ENCODE data around the gene METTL6.
"Not testable (repeated sequence)": the region's sequence is repeated elsewhere in the genome, so short reads cannot be mapped to it uniquely, and the experiment has no call there.

Gene METTL6

GRCh38 chr3:15450438-15451215 lies 23.3 kb upstream of the METTL6 start:
- DNase-seq (ENCODE audit: low read depth): no peak

DNA sequence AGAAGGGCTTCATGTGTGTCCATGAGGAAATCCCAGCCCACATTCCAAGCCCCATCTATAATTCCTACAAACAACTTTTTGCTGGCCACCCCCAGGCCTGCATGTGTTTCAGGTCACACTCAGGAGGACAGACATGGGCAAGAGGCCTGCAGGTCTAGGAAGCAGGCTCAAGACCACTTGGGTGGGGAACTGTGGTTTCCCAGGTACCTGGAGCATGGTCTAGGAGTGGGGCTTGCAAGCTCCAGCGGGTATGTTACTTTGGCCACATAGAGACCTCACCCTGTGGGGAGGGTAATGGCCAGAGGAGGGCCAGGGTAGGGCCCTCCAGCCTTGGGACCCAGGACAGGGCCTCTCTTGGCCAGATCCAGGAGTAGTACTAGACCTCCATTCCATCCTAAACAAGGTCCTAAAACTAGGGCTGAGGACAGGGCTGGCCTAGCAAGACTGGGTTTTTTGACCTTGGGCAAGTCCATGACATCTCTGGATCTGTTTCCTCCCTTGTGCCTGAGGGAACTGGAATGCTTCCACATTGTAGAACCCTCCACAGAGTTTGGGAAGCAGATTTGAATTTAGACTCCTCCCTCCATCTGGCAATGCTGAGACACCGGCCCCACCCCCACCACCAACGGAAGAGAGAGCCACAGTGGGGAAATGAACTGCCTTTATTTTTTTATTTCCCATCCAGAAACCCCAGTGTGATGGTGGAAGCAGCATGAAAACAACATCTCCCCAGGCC lies 22.3 kb upstream of the METTL6 start:
- no peak for DNase-seq (ENCODE audit: low read depth)

DNA sequence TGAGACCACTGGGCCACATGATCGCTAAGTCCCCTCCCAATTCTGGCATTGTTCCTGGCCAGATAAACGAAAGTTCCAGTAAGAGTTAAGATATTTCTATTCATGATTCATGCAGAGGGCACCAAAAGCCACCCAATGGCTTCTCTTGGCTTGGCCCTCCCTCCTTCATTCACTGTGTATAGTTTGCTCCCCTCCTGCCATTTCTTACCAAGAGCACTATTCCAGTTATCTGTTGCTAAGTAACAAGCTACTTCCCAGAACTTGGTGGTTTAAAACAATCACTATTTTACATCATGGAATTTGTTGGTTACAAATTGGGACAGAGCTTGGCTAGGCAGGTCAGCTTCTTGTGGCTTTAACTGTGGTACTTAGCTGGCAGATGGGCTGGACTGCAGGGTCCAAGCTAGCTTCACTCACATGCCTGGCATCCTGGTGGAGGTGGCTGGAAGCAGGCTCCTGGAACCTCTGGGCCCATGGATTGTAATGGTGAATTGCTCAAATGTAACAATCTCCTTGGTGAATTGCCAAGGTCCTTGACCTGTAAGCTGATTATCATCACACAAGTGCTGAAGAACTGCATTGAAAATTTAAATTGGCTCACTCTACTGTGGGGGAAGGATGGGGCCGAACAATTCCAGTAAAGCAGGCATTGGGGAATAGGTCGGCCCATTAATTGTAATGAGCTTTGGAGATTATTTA lies 16.6 kb upstream of the METTL6 start:
- no peak for DNase-seq (ENCODE audit: low read depth)

DNA sequence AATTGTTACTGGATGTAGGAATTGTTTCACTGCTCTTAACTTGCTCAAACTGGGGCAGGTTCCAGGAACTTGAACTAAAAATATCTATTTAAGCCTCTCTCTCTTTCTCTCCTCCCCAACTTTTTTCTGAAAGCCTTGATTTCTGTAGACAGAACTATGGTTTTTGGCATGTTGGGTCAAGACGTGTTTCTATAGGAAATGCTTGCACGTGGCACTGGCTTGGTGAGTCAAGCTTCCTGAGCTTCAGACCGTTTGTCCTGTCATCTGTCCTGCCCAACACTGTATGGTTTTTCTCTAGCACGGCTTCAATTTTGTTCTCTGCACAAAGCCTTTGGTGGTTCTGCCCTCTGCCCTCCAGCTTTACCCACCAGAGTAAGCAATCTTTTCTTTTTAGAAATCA lies 13.5 kb upstream of the METTL6 start:
- no peak for DNase-seq (ENCODE audit: low read depth)

GRCh38 chr3:15439476-15439875 lies 12.1 kb upstream of the METTL6 start:
- DNase-seq (ENCODE audit: low read depth): no peak

DNA sequence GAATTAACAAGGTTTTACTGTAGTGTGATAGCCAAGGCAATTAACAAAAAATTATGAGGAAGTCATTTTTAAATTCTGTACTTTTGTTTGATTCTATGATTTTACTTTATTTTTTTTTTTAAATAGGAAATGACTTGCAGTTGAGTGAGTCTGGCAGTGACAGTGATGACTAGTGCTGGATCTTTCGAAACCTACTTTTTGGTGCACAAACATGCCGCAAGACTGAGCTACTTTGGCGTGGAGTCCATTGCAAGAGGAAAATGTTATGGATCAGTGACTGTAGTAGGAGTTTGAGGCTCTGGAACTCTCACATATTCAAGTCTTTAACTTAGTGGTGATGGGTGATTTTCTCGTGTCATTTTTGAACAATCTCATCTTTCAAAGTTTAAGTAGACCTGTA lies 11.6 kb upstream of the METTL6 start:
- DNase-seq (ENCODE audit: low read depth): no peak

DNA sequence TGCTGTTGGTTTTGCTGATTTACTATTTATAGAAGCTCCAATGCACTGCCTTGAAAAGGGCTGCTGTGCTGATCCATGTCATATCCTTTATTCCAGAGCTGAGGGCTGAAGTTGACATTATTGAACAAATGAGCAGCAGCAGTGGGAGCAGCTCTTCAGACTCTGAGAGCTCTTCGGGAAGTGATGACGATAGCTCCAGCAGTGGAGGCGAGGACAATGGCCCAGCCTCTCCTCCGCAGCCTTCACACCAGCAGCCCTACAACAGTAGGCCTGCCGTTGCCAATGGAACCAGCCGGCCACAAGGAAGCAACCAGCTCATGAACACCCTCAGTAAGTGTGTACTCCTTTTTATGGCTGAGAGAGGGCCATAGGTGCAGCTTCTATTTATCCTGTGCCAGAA lies 8.9 kb upstream of the METTL6 start:
- DNase-seq (ENCODE audit: low read depth): no peak

DNA sequence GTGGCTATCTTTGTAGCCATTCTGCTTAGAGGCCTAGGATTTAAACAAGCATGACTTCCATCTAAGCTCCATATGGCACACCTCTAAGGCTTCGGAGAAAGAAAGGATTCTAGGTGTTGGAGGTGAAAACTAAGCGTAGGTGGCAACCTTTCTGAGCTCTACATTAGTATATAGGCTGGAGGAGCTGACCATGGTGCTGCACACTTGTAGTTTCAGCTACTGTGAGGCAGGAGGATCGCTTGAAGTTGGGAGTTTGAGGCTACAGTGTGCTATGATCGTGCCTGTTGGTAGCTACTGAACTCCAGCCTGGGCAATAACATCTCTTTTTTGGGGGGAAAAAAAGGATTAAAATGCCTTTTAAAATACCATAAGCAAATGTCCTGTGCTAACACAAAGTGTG lies 7.4 kb upstream of the METTL6 start:
- no peak for DNase-seq (ENCODE audit: low read depth)

GRCh38 chr3:15433531-15433930 lies 6.2 kb upstream of the METTL6 start:
- no peak for DNase-seq (ENCODE audit: low read depth)

GRCh38 chr3:15431256-15431837 lies 4.0 kb upstream of the METTL6 start:
- no peak for DNase-seq (ENCODE audit: low read depth)

GRCh38 chr3:15430624-15431023 lies 3.3 kb upstream of the METTL6 start:
- DNase-seq (ENCODE audit: low read depth): no peak

DNA sequence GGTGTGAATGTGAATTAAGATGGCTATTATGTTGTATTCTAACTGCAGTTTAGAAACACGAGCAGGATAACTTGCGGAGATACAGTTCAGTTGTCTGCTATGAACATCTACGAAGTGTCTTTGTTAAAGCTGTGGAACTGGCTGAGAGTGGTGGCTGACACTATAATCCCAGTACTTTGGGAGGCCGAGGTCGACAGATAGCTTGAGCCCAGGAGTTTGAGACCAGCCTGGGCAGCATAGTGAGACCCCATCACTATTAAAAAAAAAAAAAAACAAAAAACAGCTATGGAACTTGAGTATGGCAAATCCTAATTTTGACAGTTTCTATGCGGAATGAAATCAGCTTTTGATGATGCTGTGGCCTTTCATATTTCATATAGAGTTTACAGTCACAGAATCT lies 1.7 kb upstream of the METTL6 start:
- no peak for DNase-seq (ENCODE audit: low read depth)

DNA sequence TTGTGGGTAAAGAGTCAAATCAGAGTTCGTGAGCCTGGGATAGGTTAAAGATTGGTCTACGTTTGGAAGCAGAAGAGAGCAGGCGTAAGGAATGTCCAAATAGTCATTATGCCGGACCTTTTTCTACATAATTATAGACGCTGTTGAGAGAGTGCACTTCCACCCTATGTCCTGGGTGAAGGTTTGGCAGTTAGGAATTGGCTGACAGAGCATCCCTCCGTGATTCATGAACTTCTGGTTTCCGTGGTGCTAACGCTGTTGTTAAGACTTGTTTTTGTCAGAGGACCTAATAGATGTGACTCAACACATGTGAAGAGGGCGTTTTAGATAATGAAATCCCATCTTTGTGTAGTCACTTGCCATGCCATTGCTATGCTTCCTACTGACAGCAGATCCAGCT lies 1.2 kb upstream of the METTL6 start:
- no peak for DNase-seq (ENCODE audit: low read depth)

DNA sequence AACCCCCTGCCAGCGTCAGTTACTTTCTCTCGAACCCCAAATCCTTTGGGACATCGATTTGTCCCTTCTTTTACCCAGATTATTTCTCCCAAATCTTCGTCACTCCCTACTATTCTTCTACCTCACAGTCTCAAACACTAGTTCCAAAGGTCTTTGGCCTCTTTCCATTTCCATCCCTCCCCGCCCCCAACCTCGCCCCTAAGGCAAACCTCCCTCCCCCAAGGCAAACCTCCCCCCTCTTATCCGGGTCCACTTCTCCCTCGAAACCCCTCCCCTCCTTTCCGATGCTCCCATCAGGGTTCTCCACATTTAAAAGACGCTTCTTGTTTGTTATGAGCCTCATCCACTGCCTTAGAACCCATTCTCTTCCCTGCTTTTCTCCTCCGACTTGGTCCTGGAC lies 637 bp upstream of the METTL6 start:
- DNase-seq (ENCODE audit: low read depth): no peak

GRCh38 chr3:15426579-15427118 lies 695 bp downstream of the METTL6 start:
- DNase-seq (ENCODE audit: low read depth): no peak

GRCh38 chr3:15420871-15421270 lies 6.5 kb downstream of the METTL6 start:
- no peak for DNase-seq (ENCODE audit: low read depth)

GRCh38 chr3:15410966-15411365 lies 16.4 kb downstream of the METTL6 start:
- not testable (repeated sequence) for DNase-seq (ENCODE audit: low read depth)

DNA sequence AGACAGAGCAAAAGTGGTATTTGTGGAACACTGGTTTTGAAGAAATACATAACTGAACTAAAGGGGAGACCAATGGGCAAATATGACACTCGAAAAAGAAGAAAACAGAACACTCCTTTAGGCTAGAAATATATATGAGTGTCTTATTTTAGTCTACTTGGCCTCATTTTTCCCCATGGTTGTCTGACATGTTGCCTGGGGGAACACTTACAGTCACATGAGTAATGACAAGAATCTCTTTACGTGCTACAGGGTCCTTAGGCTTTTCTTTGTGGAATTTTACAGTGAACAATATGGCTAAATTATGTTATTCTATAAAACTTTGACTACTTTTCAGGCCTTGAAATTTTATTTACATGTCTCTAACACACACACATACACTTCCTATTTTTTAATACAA lies 17.6 kb downstream of the METTL6 start:
- no peak for DNase-seq (ENCODE audit: low read depth)

DNA sequence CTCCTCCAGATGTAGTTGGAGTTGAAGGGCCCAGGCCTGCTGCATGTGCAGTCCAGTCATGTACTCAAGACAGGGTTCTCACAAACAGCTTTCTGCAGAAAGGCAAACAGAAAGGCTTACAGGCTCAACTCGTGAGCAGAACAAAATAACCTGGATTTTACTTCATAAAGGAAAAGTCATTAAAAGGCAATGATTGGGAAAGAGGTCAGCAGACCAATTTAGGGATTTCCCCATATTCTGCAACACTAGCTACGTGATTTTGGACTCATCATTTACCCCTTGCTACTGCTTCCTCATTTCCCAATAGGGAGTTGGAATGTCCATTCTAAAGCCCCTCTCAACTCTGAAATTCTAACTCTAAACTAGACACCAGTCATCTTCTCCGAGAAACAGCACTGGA lies 18.1 kb downstream of the METTL6 start:
- no peak for DNase-seq (ENCODE audit: low read depth)

- DNase-seq (ENCODE audit: low read depth): peak; percentile 35
Measured at GRCh38 chr3:15405448-15406050, 21.8 kb downstream of the METTL6 start.

- no peak for DNase-seq (ENCODE audit: low read depth)
Measured at GRCh38 chr3:15404767-15405166, 22.6 kb downstream of the METTL6 start.

DNA sequence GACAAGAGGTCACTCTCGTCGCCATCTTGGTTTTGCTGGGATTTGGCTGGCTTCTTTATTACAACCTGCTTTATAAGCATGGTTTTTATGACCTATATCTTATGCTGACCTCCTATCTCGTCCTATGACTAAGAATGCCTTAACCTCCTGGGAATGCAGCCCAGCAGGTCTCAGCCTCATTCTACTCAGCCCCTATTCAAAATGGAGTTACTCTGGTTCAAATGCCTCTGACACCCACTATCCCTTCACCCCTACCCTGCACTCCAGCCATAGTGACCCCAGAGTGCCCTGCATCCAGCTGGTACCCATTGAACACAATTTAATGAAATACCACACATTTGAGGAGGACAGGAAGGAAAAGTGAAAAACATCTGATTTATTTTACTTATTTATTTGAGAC lies 23.4 kb downstream of the METTL6 start:
- DNase-seq (ENCODE audit: low read depth): no peak

Measured in CMK (cell line).